WTC11 (cell line): ENCODE results near the gene CCDC88B. TPM values are rescaled to one million over a fixed set of nuclear protein-coding genes. Genes with fewer than 3 reads are reported as not detected.

Source experiments
- ATAC-seq: fragments of 200-7000 bp; cut with Tn5 transposase; 2 replicates; pipeline ENCODE4 v1.10.0; 2021; ENCODE audit warnings: mild to moderate bottlenecking, moderate library complexity
- CTCF ChIA-PET: fragments of 300-600 bp; sonication (Branson Sonifier 250); formaldehyde crosslinking; loops from one replicate; lab custom pipeline; 2021; ENCODE audit warnings: antibody characterized with exemption; lab: Charles Lee
- POLR2A ChIA-PET: fragments of 350-600 bp; sonication (Branson Sonifier 250); formaldehyde crosslinking; loops from one replicate; lab custom pipeline; 2021; ENCODE audit warnings: antibody characterized with exemption; lab: Charles Lee
- DNase-seq: peaks from one replicate; pipeline ENCODE4 v3.0.0; 2021; ENCODE audit warnings: low spot score
- H3K27ac Mint-ChIP-seq: 2 replicates; pipeline ENCODE4 v1.8.0; 2021; ENCODE audit warnings: mixed read lengths
- H3K27me3 Mint-ChIP-seq: 2 replicates; pipeline ENCODE4 v1.8.0; 2021; ENCODE audit warnings: low read depth, mild to moderate bottlenecking, moderate library complexity, mixed read lengths
- H3K36me3 Mint-ChIP-seq: 2 replicates; pipeline ENCODE4 v1.8.0; 2021; ENCODE audit warnings: mixed read lengths
- H3K4me1 Mint-ChIP-seq: 2 replicates; pipeline ENCODE4 v1.8.0; 2022; ENCODE audit warnings: mixed read lengths
- H3K4me3 Mint-ChIP-seq: 2 replicates; pipeline ENCODE4 v1.8.0; 2021; ENCODE audit warnings: mild to moderate bottlenecking, moderate library complexity, mixed read lengths
- H3K9me3 Mint-ChIP-seq: 2 replicates; pipeline ENCODE4 v1.8.0; 2021; ENCODE audit warnings: mixed read lengths
- ETV6 ChIP-seq: sonication (generic); formaldehyde crosslinking; IDR thresholded peaks from 2 replicates; pipeline ENCODE4 v1.8.1; 2022; ENCODE audit warnings: mild to moderate bottlenecking, missing genetic modification reagents
- IRF2 ChIP-seq: sonication (generic); formaldehyde crosslinking; IDR thresholded peaks from 2 replicates; pipeline ENCODE4 v1.8.0; 2022; ENCODE audit warnings: low read depth, missing genetic modification reagents, borderline replicate concordance
- NR1H2 ChIP-seq: sonication (generic); formaldehyde crosslinking; IDR thresholded peaks from 2 replicates; pipeline ENCODE4 v1.9.0; 2021; ENCODE audit warnings: mild to moderate bottlenecking, moderate library complexity, missing genetic modification reagents
- SMAD3 ChIP-seq: sonication (generic); formaldehyde crosslinking; IDR thresholded peaks from 2 replicates; pipeline ENCODE4 v1.8.0; 2022; ENCODE audit warnings: missing genetic modification reagents, mild to moderate bottlenecking, borderline replicate concordance
- ZNF121 ChIP-seq: sonication (generic); formaldehyde crosslinking; IDR thresholded peaks from 2 replicates; pipeline ENCODE4 v1.8.0; 2023; ENCODE audit warnings: missing genetic modification reagents
- ZNF671 ChIP-seq: fragments of 250-450 bp; sonication (Bioruptor Pico); IDR thresholded peaks from 2 replicates; pipeline ENCODE4 v1.8.0; 2021; ENCODE audit warnings: mild to moderate bottlenecking
- total RNA-seq: library from RNA; stranded (reverse); gene quantifications from 3 replicates; pipeline ENCODE4 v1.2.3, GENCODE V29; 2021
- TF ChIP-seq, protein P1 (sequence below): sonication (generic); formaldehyde crosslinking; IDR thresholded peaks from 2 replicates; pipeline ENCODE4 v1.8.0; 2023; ENCODE audit warnings: mild to moderate bottlenecking, missing genetic modification reagents
- TF ChIP-seq, protein P2 (sequence below): fragments of 250-450 bp; sonication (Bioruptor Pico); IDR thresholded peaks from 2 replicates; pipeline ENCODE4 v2.1.2; 2022; ENCODE audit warnings: mild to moderate bottlenecking, moderate library complexity
- TF ChIP-seq, protein P3 (sequence below): fragments of 250-450 bp; sonication (Bioruptor Pico); IDR thresholded peaks from 2 replicates; pipeline ENCODE4 v1.9.0; 2021; ENCODE audit warnings: mild to moderate bottlenecking, borderline replicate concordance
- TF ChIP-seq, protein P4 (sequence below): sonication (generic); formaldehyde crosslinking; IDR thresholded peaks from 2 replicates; pipeline ENCODE4 v1.8.0; 2022; ENCODE audit warnings: mild to moderate bottlenecking, missing genetic modification reagents
- TF ChIP-seq, protein P5 (sequence below): sonication (generic); formaldehyde crosslinking; IDR thresholded peaks from 2 replicates; pipeline ENCODE4 v1.8.1; 2022; ENCODE audit warnings: low read depth, mild to moderate bottlenecking, moderate library complexity, missing genetic modification reagents, borderline replicate concordance
- TF ChIP-seq, protein P6 (sequence below): fragments of 200-600 bp; IDR thresholded peaks from 2 replicates; pipeline ENCODE4 v1.8.0; 2022; ENCODE audit warnings: antibody characterized with exemption

The CCDC88B gene
- total RNA-seq, 1 experiment from 2014 or later: 17.0 TPM

DNA sequence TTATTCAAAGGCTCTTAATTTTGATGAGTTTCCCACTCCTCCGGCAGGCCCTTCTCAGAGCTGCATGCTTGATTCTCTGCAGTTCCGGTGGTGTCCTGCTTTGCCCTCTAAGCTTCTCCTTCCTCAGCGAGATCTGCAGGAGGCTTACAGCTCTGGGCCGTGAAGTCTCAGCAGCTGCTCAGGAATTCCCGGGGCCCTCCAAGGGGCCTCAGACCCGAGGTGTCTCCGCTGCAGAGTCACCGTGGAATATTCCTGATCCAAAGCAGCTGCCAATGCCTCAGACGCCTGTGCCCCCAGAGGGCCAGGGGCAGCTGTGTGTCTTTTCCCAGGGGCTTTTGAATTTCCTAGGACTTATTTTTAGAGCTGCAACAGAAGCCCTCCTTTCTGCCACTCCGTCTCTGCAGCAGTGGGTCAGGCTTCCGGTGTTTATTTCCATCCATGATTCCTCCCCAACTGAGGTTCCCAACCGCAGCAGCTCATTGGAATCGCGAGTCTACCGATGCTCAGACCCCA, 56.1 kb downstream of the CCDC88B start:
- Mint-ChIP-seq H3K27ac (peak overlapping the region; percentile 96), H3K9me3 (peaks cover 3% of the 10 kb centered on the region; the same call in 1 of the 2 replicates), H3K4me3 (peak overlapping the region; percentile 38), H3K4me1 (peaks cover 27% of the 10 kb centered on the region), H3K36me3 (no peaks in the 10 kb centered on the region), H3K27me3 (peaks cover 23% of the 10 kb centered on the region)
- ChIA-PET POLR2A (interaction anchor here (1.4 kb wide), 1 partner anchor 40 kb away, joined by 4 read pairs; no protein-coding TSS in a partner anchor), CTCF (interaction anchor here (0.5 to 2.3 kb wide), 26 partner anchors 9 to 579 kb away, joined by 3 to 49 read pairs (median 4); partner anchors contain the start of genes PLCB3 and PRDX5)
- ATAC-seq (peak; percentile 90), DNase-seq (peak; percentile 48)
- TF ChIP-seq SMAD3 (CRISPR knock-in tag) (no peak), ETV6 (0 out of 2 replicates have a peak, but pooled peaks have one; percentile 34), NR1H2 (no peak)
- TF ChIP-seq, protein P1, sequence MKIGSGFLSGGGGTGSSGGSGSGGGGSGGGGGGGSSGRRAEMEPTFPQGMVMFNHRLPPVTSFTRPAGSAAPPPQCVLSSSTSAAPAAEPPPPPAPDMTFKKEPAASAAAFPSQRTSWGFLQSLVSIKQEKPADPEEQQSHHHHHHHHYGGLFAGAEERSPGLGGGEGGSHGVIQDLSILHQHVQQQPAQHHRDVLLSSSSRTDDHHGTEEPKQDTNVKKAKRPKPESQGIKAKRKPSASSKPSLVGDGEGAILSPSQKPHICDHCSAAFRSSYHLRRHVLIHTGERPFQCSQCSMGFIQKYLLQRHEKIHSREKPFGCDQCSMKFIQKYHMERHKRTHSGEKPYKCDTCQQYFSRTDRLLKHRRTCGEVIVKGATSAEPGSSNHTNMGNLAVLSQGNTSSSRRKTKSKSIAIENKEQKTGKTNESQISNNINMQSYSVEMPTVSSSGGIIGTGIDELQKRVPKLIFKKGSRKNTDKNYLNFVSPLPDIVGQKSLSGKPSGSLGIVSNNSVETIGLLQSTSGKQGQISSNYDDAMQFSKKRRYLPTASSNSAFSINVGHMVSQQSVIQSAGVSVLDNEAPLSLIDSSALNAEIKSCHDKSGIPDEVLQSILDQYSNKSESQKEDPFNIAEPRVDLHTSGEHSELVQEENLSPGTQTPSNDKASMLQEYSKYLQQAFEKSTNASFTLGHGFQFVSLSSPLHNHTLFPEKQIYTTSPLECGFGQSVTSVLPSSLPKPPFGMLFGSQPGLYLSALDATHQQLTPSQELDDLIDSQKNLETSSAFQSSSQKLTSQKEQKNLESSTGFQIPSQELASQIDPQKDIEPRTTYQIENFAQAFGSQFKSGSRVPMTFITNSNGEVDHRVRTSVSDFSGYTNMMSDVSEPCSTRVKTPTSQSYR (CRISPR knock-in tag): 0 out of 2 replicates have a peak, but pooled peaks have one; percentile 19

DNA sequence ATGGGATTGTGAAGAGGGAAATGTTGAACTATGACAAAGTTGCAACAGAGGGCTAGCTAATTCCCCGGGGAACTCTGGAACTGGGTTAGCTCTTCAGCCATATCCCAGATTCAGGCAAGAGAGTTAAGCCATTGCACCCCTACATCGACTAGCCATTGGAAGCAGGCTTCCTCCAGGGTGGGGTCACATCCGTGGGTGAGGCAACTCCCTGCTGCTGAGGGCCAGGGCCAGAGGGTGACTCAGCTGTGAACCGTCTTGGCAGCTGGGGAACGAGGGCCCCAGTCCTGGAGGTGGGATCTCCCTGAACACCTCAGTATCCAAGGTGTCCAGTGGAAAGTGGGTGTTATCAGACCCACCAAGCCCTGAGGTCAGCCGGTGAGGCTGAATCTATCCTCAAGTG, 60.1 kb downstream of the CCDC88B start:
- H3K9me3 Mint-ChIP-seq: peaks cover 7% of the 10 kb centered on the region; the same call in 1 of the 2 replicates
- ChIA-PET CTCF (no interaction called here), POLR2A (no interaction called here)
- ATAC-seq (no peak), DNase-seq (no peak)
- H3K27ac Mint-ChIP-seq: no peak overlapping the region
- TF ChIP-seq IRF2 (CRISPR knock-in tag) (no peak), ZNF671 (CRISPR knock-in tag) (no peak), ZNF121 (CRISPR knock-in tag) (no peak)
- TF ChIP-seq, protein P2, sequence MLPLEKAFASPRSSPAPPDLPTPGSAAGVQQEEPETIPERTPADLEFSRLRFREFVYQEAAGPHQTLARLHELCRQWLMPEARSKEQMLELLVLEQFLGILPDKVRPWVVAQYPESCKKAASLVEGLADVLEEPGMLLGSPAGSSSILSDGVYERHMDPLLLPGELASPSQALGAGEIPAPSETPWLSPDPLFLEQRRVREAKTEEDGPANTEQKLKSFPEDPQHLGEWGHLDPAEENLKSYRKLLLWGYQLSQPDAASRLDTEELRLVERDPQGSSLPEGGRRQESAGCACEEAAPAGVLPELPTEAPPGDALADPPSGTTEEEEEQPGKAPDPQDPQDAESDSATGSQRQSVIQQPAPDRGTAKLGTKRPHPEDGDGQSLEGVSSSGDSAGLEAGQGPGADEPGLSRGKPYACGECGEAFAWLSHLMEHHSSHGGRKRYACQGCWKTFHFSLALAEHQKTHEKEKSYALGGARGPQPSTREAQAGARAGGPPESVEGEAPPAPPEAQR (CRISPR knock-in tag): no peak
- TF ChIP-seq, protein P3, sequence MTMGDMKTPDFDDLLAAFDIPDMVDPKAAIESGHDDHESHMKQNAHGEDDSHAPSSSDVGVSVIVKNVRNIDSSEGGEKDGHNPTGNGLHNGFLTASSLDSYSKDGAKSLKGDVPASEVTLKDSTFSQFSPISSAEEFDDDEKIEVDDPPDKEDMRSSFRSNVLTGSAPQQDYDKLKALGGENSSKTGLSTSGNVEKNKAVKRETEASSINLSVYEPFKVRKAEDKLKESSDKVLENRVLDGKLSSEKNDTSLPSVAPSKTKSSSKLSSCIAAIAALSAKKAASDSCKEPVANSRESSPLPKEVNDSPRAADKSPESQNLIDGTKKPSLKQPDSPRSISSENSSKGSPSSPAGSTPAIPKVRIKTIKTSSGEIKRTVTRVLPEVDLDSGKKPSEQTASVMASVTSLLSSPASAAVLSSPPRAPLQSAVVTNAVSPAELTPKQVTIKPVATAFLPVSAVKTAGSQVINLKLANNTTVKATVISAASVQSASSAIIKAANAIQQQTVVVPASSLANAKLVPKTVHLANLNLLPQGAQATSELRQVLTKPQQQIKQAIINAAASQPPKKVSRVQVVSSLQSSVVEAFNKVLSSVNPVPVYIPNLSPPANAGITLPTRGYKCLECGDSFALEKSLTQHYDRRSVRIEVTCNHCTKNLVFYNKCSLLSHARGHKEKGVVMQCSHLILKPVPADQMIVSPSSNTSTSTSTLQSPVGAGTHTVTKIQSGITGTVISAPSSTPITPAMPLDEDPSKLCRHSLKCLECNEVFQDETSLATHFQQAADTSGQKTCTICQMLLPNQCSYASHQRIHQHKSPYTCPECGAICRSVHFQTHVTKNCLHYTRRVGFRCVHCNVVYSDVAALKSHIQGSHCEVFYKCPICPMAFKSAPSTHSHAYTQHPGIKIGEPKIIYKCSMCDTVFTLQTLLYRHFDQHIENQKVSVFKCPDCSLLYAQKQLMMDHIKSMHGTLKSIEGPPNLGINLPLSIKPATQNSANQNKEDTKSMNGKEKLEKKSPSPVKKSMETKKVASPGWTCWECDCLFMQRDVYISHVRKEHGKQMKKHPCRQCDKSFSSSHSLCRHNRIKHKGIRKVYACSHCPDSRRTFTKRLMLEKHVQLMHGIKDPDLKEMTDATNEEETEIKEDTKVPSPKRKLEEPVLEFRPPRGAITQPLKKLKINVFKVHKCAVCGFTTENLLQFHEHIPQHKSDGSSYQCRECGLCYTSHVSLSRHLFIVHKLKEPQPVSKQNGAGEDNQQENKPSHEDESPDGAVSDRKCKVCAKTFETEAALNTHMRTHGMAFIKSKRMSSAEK (CRISPR knock-in tag): no peak
- TF ChIP-seq, protein P4, sequence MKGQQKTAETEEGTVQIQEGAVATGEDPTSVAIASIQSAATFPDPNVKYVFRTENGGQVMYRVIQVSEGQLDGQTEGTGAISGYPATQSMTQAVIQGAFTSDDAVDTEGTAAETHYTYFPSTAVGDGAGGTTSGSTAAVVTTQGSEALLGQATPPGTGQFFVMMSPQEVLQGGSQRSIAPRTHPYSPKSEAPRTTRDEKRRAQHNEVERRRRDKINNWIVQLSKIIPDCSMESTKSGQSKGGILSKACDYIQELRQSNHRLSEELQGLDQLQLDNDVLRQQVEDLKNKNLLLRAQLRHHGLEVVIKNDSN (CRISPR knock-in tag): no peak
- TF ChIP-seq, protein P5, sequence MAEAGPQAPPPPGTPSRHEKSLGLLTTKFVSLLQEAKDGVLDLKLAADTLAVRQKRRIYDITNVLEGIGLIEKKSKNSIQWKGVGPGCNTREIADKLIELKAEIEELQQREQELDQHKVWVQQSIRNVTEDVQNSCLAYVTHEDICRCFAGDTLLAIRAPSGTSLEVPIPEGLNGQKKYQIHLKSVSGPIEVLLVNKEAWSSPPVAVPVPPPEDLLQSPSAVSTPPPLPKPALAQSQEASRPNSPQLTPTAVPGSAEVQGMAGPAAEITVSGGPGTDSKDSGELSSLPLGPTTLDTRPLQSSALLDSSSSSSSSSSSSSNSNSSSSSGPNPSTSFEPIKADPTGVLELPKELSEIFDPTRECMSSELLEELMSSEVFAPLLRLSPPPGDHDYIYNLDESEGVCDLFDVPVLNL (CRISPR knock-in tag): no peak
- TF ChIP-seq, protein P6, sequence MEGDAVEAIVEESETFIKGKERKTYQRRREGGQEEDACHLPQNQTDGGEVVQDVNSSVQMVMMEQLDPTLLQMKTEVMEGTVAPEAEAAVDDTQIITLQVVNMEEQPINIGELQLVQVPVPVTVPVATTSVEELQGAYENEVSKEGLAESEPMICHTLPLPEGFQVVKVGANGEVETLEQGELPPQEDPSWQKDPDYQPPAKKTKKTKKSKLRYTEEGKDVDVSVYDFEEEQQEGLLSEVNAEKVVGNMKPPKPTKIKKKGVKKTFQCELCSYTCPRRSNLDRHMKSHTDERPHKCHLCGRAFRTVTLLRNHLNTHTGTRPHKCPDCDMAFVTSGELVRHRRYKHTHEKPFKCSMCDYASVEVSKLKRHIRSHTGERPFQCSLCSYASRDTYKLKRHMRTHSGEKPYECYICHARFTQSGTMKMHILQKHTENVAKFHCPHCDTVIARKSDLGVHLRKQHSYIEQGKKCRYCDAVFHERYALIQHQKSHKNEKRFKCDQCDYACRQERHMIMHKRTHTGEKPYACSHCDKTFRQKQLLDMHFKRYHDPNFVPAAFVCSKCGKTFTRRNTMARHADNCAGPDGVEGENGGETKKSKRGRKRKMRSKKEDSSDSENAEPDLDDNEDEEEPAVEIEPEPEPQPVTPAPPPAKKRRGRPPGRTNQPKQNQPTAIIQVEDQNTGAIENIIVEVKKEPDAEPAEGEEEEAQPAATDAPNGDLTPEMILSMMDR: no peak
- H3K4me1 Mint-ChIP-seq: peaks cover 23% of the 10 kb centered on the region
- H3K36me3 Mint-ChIP-seq: no peaks in the 10 kb centered on the region
- H3K4me3 Mint-ChIP-seq: no peak overlapping the region
- peaks cover 49% of the 10 kb centered on the region for H3K27me3 Mint-ChIP-seq
